Endothelial cell of umbilical vein (primary cell): ENCODE measurements around the gene MARF1. TPM values are rescaled to one million over a fixed set of nuclear protein-coding genes. Genes with fewer than 3 reads are reported as not detected.
A peak's percentile ranks its signal among the peaks of the same experiment; 100 is the strongest.

Experiments used
- BruUV-seq: library from RNA; stranded (reverse); fragments of 400-500 nt; replicated peaks from 2 replicates; lab custom pipeline; 2021; lab: Mats Ljungman, UMichigan
- CTCF ChIA-PET: fragments of 300-600, 350-600 bp; sonication (Branson Sonifier 250); formaldehyde crosslinking; loops from one replicate; lab custom pipeline; 2021; ENCODE audit warnings: antibody characterized with exemption, inconsistent platforms; lab: Charles Lee
- POLR2A ChIA-PET: fragments of 300-600, 350-600 bp; sonication (Branson Sonifier 250); formaldehyde crosslinking; loops from one replicate; lab custom pipeline; 2021; ENCODE audit warnings: antibody characterized with exemption, inconsistent platforms; lab: Charles Lee
- DNase-seq: peaks from one replicate; pipeline ENCODE4 v3.0.0-alpha.2; 2011; ENCODE audit warnings: low read depth, low spot score
- FAIRE-seq: peaks from 2 replicates; lab custom pipeline; 2011; peaks lifted over from hg19 to GRCh38; lab: Jason Lieb, UNC
- H2AFZ ChIP-seq: 2 replicates; pipeline ENCODE4 v1.6.0; 2012; ENCODE audit warnings: low read depth, low read length, control low read depth, inconsistent platforms
- H3K27ac ChIP-seq: 2 replicates; pipeline ENCODE4 v1.5.1; 2011; ENCODE audit warnings: low read depth, mild to moderate bottlenecking, control low read depth, low read length, moderate library complexity; ENCODE audit not compliant: insufficient read depth
- H3K27me3 ChIP-seq, 2 experiments: 2 replicates each; pipeline versions ENCODE4 v1.6.0 to v1.6.1; 2011; ENCODE audit warnings: low read length in 2 of 2, mixed read lengths in 1 of 2; ENCODE audit not compliant: control insufficient read depth in 2 of 2, insufficient read depth in 2 of 2
- H3K36me3 ChIP-seq, 2 experiments: 2 replicates in 1 of 2; 3 replicates in 1 of 2; pipeline ENCODE4 v1.5.1; 2011; ENCODE audit warnings: low read length in 2 of 2, mild to moderate bottlenecking in 1 of 2, moderate library complexity in 1 of 2; ENCODE audit not compliant: control insufficient read depth in 2 of 2, insufficient read depth in 2 of 2; ENCODE audit errors: extremely low read depth in 1 of 2
- H3K4me1 ChIP-seq: 3 replicates; pipeline ENCODE4 v1.5.1; 2011; ENCODE audit warnings: mild to moderate bottlenecking, low read length; ENCODE audit not compliant: control insufficient read depth, insufficient read depth; ENCODE audit errors: extremely low read depth
- H3K4me2 ChIP-seq: 2 replicates; pipeline ENCODE4 v1.6.1; 2011; ENCODE audit warnings: low read length, control low read depth, mixed read lengths; ENCODE audit not compliant: insufficient read depth
- H3K4me3 ChIP-seq, 3 experiments: fragments of 200-600 bp in 1 of 3; sonication (generic), shearing (Covaris generic) in 1 of 3; replicated peaks in 1 of 3; 2 replicates each; pipeline ENCODE4 v1.5.1; 2011 to 2016; ENCODE audit warnings: control low read depth in 3 of 3, low read length in 3 of 3, mild to moderate bottlenecking in 2 of 3, inconsistent platforms in 1 of 3, low read depth in 1 of 3, moderate library complexity in 1 of 3; ENCODE audit not compliant: insufficient read depth in 1 of 3
- H3K79me2 ChIP-seq: 2 replicates; pipeline ENCODE4 v1.6.0; 2012; ENCODE audit warnings: low read length, inconsistent platforms; ENCODE audit not compliant: control insufficient read depth, insufficient read depth
- H3K9ac ChIP-seq: replicated peaks from 2 replicates; pipeline ENCODE3; 2011; ENCODE audit warnings: low read length, control low read depth; ENCODE audit not compliant: insufficient read depth; ENCODE audit errors: extremely low read depth
- H3K9me1 ChIP-seq: replicated peaks from 3 replicates; pipeline ENCODE4 v1.6.0; 2011; ENCODE audit warnings: mild to moderate bottlenecking, low read length; ENCODE audit not compliant: control insufficient read depth, insufficient read depth; ENCODE audit errors: extremely low read depth
- H3K9me3 ChIP-seq: replicated peaks from 2 replicates; pipeline ENCODE4 v1.5.1; 2012; ENCODE audit warnings: low read length, inconsistent platforms; ENCODE audit not compliant: control insufficient read depth, insufficient read depth
- H4K20me1 ChIP-seq: replicated peaks from 2 replicates; pipeline ENCODE3; 2011; ENCODE audit warnings: mild to moderate bottlenecking, low read length; ENCODE audit not compliant: control insufficient read depth, insufficient read depth; ENCODE audit errors: extremely low read depth
- CTCF ChIP-seq, 2 donors: IDR thresholded peaks; 1 replicate in 1 of 2; 2 replicates in 1 of 2; pipeline ENCODE4 v1.5.1; 2011; ENCODE audit warnings: low read length in 2 of 2, mild to moderate bottlenecking in 2 of 2, moderate library complexity in 2 of 2, control low read depth in 1 of 2, inconsistent platforms in 1 of 2, low read depth in 1 of 2; ENCODE audit not compliant: insufficient read depth in 1 of 2; ENCODE audit errors: extremely low read depth in 1 of 2
- FOS ChIP-seq: IDR thresholded peaks from 2 replicates; pipeline ENCODE4 v1.6.1; 2011; ENCODE audit warnings: mild to moderate bottlenecking, low read length, moderate library complexity, borderline replicate concordance; ENCODE audit not compliant: insufficient read depth
- GATA2 ChIP-seq: IDR thresholded peaks from 2 replicates; pipeline ENCODE4 v1.7.0; 2011; ENCODE audit warnings: low read depth, mild to moderate bottlenecking, moderate library complexity, mixed read lengths, low read length; ENCODE audit not compliant: insufficient read length, insufficient read depth
- JUN ChIP-seq: IDR thresholded peaks from 2 replicates; pipeline ENCODE4 v1.6.1; 2011; ENCODE audit warnings: borderline replicate concordance, low read depth; ENCODE audit not compliant: insufficient read length, insufficient read depth
- MYC ChIP-seq: IDR thresholded peaks from one replicate; pipeline ENCODE4 v1.6.1; 2011; ENCODE audit warnings: mild to moderate bottlenecking, low read depth, low read length
- POLR2A ChIP-seq: IDR thresholded peaks from 2 replicates; pipeline ENCODE4 v1.6.1; 2012; ENCODE audit warnings: low read depth, mild to moderate bottlenecking, control low read depth, low read length
- POLR2AphosphoS5 ChIP-seq: IDR thresholded peaks from 2 replicates; pipeline ENCODE4 v1.6.1; 2012; ENCODE audit warnings: low read depth, mild to moderate bottlenecking, control low read depth, low read length, moderate library complexity; ENCODE audit not compliant: insufficient read depth
- dilution Hi-C: fragments of 300-500 bp; cut with MboI; formaldehyde crosslinking; loops from one replicate; pipeline ENCODE4 v1.15.0; 2019; ENCODE audit warnings: low sequenced_read_pairs; ENCODE audit not compliant: extremely low pct_ligation_motif_present
- intact Hi-C: fragments of 100-400 bp; cut with micrococcal nuclease; formaldehyde crosslinking; loops from one replicate; pipeline ENCODE4 v1.10.0; 2022
- polyA plus RNA-seq, 4 experiments: library from polyadenylated mRNA; depleted of rRNA in 3 of 4; stranded (reverse) in 3 of 4; unstranded in 1 of 4; fragments of >200 nt; gene quantifications; 2 replicates each; pipeline versions ENCODE4 v1.2.1 to v1.2.3, GENCODE V29; 2011 to 2012; ENCODE audit warnings: missing spikeins in 1 of 4
- total RNA-seq: library from RNA; stranded (reverse); gene quantifications from 2 replicates; pipeline ENCODE4 v1.2.3, GENCODE V29; 2021

MARF1 gene
- total and polyA plus RNA-seq, 2 donors (not counting 3 experiments of a cell fraction or from before 2014, with no cell fraction given) = 14.6 to 58.5 TPM

GRCh38 chr16:15650019-15650697 is 7.2 kb upstream of the MARF1 start, which contains the start of gene NDE1:
TSS of gene NDE1 (plus strand) at chr16:15650245. CDS start at chr16:15664779, 14,534 bp downstream.
- no TSS peak for BruUV-seq
- FAIRE-seq (peak; percentile 89), DNase-seq (peak; percentile 93)
- TF ChIP-seq GATA2 (no peak), FOS (no peak), JUN (no peak), POLR2AphosphoS5 (peak; percentile 83), MYC (no peak), POLR2A (peak; percentile 78), CTCF (IDR thresholded peaks at IDR 0.05; ENCODE audit: extremely low read depth in 1 of 2, insufficient read depth in 1 of 2, low read depth in 1 of 2, low read length in 2 of 2) (no peak)
- Histone ChIP-seq H3K36me3 (no peaks in the 10 kb centered on the region), H3K4me3 (peak within 1 kb of the TSS; percentile 77 to 98 (median 83)), H4K20me1 (no peaks in the 10 kb centered on the region), H3K27me3 (peaks cover 0 to 2% of the 10 kb centered on the region in 2 experiments), H3K9me3 (no peaks in the 10 kb centered on the region), H3K4me1 (peaks cover 14% of the 10 kb centered on the region), H3K9me1 (no peaks in the 10 kb centered on the region), H3K79me2 (peaks cover 49% of the 10 kb centered on the region), H3K27ac (peak within 1 kb of the TSS; percentile 57), H2AFZ (peak within 1 kb of the TSS; percentile 71), H3K4me2 (peak within 1 kb of the TSS; percentile 53), H3K9ac (peak within 1 kb of the TSS; percentile 81)
- POLR2A ChIA-PET = no interaction called here
- dilution Hi-C loops (no loop called here), intact Hi-C loops (loop anchor here (1.0 to 2.0 kb wide), 2 partner anchors 22 to 59 kb away; no protein-coding TSS in a partner anchor)
- CTCF ChIA-PET = interaction anchor here (1.1 to 1.4 kb wide), 2 partner anchors 18 to 55 kb away, joined by 3 to 7 read pairs; no protein-coding TSS in a partner anchor
